Brain microvascular endothelial cell (primary cell): ENCODE data around the gene DHX35.

Source experiments
- DNase-seq: peaks from one replicate; pipeline ENCODE4 v3.0.0-alpha.2; 2020
- H3K27ac ChIP-seq: fragments of 250-450 bp; sonication (Bioruptor Pico); 2 replicates; pipeline ENCODE4 v1.5.1; 2020; ENCODE audit warnings: mild to moderate bottlenecking, moderate library complexity
- H3K27me3 ChIP-seq: fragments of 250-450 bp; sonication (Bioruptor Pico); replicated peaks from 2 replicates; pipeline ENCODE4 v1.5.1; 2020; ENCODE audit warnings: mild to moderate bottlenecking
- H3K36me3 ChIP-seq: fragments of 250-450 bp; sonication (Bioruptor Pico); replicated peaks from 2 replicates; pipeline ENCODE4 v1.5.1; 2020; ENCODE audit warnings: mild to moderate bottlenecking
- H3K4me3 ChIP-seq: 2 replicates; pipeline ENCODE4 v1.5.1; 2011; ENCODE audit warnings: low read depth, mild to moderate bottlenecking, control low read depth, low read length, moderate library complexity
- CTCF ChIP-seq: IDR thresholded peaks from 2 replicates; pipeline ENCODE4 v1.5.1; 2011; ENCODE audit warnings: low read depth, mild to moderate bottlenecking, moderate library complexity, low read length, control low read depth, inconsistent platforms; ENCODE audit errors: missing control alignments
- in situ Hi-C: cut with HindIII; loops from 2 replicates; pipeline ENCODE4 v1.10.0; 2017; ENCODE audit warnings: low sequenced_read_pairs, low pct_ligation_motif_present

DHX35 gene

GRCh38 chr20:38920411-38920810 lies 41.7 kb upstream of the DHX35 start:
- no peak overlapping the region for H3K4me3 ChIP-seq
- TF ChIP-seq CTCF: no peak
- DNase-seq: no peak
- peaks cover 8% of the 10 kb centered on the region for H3K27me3 ChIP-seq
- H3K27ac ChIP-seq: no peak overlapping the region
- in situ Hi-C loops: no loop called here
- H3K36me3 ChIP-seq: no peaks in the 10 kb centered on the region

- in situ Hi-C loops: no loop called here
- Histone ChIP-seq H3K27ac (no peak overlapping the region), H3K27me3 (peaks cover 8% of the 10 kb centered on the region), H3K36me3 (no peaks in the 10 kb centered on the region), H3K4me3 (no peak overlapping the region)
- no peak for TF ChIP-seq CTCF
- DNase-seq: no peak
Observed at GRCh38 chr20:38920851-38921250, 41.3 kb upstream of the DHX35 start.

- no peaks in the 10 kb centered on the region for H3K36me3 ChIP-seq
- H3K27ac ChIP-seq: no peak overlapping the region
- H3K4me3 ChIP-seq: no peak overlapping the region
- TF ChIP-seq CTCF: no peak
- in situ Hi-C loops: no loop called here
- DNase-seq: no peak
- peaks cover 4% of the 10 kb centered on the region for H3K27me3 ChIP-seq
Observed at GRCh38 chr20:38924718-38925117, 37.4 kb upstream of the DHX35 start.

GRCh38 chr20:38926142-38926933 lies 35.8 kb upstream of the DHX35 start, which contains the start of gene FAM83D:
FAM83D (plus strand) TSS chr20:38926417; CDS start chr20:38926443, 26 bp downstream.
- Histone ChIP-seq H3K4me3 (peak within 1 kb of the TSS; percentile 83), H3K27me3 (no peaks in the 10 kb centered on the region), H3K27ac (no peak within 1 kb of the TSS), H3K36me3 (no peaks in the 10 kb centered on the region)
- DNase-seq: peak; percentile 98
- TF ChIP-seq CTCF: no peak
- in situ Hi-C loops: no loop called here

GRCh38 chr20:38926934-38927616 lies 35.1 kb upstream of the DHX35 start:
- Histone ChIP-seq H3K4me3 (peak overlapping the region; percentile 83), H3K27ac (no peak overlapping the region)
- no peak for TF ChIP-seq CTCF

More at GRCh38 chr20:38926934-38927616, 35.1 kb upstream of the DHX35 start:
- Histone ChIP-seq H3K27me3 (no peaks in the 10 kb centered on the region), H3K36me3 (no peaks in the 10 kb centered on the region)
- in situ Hi-C loops: no loop called here
- DNase-seq: no peak
